NCI-H2227 (cell line): ENCODE data around the gene PVALEF.
"Not testable (repeated sequence)": the region's sequence is repeated elsewhere in the genome, so short reads cannot be mapped to it uniquely, and the experiment has no call there.

Experiments
- DNase-seq: peaks from one replicate; lab custom pipeline; 2025; ENCODE audit not compliant: unreplicated experiment; lab: John Stamatoyannopoulos, UW

The PVALEF gene

DNA sequence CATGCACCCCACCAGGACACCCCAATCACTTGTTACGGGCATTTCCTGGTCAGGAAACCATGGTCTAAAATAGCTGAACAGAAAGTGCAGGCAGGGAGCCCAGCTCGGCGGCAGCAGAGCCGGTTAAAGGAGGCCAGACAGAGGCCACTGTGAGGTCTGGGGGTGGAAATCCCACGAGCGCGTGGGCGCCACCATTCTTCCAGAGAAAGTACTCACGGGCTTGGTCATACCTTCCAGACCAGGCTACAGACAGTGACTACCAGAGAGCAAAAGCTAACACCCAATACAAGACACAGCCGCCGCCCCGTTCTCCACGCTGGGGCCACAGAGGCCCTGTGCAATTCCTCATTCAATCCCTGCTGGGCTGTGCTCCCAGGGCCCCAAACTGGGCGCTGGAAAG, 45.6 kb downstream of the PVALEF start:
- DNase-seq, result no peak

DNA sequence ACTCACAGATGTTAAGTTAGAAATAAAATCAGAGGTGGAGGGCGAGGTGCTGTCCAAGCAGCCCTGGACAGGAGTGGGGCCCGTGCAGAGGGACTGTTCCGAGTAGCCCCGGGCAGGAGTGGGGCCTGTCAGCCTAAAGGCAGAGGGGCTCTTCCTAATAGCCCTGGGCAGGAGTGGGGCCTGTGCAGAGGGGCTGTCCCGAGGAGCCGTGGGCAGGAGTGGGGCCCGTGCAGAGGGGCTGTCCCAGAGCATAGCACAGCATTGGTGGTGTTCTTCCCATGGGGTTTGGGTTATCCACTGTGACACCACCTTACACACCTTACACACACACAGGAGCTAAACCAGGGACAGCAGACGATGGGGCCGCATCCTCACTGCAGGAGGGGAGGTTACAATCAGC, 47.1 kb downstream of the PVALEF start:
- DNase-seq, result no peak

GRCh38 chr17:81213978-81214377, 48.7 kb downstream of the PVALEF start:
- no peak for DNase-seq

- no peak for DNase-seq
Measured at GRCh38 chr17:81217491-81217890, 52.2 kb downstream of the PVALEF start.

- no peak for DNase-seq
Measured at GRCh38 chr17:81218459-81218858, 53.2 kb downstream of the PVALEF start.

DNA sequence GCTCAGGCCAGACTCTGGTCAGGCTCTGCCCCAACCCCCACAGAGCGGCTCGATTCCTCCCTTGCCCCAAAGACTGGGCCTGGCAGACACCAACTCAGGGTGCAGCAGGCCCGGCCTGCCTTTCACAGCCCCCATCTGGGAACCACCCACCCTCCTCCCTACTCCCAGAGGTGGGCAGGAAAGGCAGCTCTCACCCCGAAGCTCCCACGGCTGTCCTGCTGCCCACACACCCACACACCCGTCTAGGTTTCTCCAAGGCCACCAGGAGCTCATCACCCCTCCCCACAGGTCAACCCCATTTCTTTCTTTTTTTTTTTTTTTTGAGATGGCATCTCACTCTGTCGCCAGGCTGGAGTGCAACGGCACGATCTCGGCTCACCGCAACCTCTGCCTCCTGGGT, 53.7 kb downstream of the PVALEF start:
- DNase-seq, result no peak

DNA sequence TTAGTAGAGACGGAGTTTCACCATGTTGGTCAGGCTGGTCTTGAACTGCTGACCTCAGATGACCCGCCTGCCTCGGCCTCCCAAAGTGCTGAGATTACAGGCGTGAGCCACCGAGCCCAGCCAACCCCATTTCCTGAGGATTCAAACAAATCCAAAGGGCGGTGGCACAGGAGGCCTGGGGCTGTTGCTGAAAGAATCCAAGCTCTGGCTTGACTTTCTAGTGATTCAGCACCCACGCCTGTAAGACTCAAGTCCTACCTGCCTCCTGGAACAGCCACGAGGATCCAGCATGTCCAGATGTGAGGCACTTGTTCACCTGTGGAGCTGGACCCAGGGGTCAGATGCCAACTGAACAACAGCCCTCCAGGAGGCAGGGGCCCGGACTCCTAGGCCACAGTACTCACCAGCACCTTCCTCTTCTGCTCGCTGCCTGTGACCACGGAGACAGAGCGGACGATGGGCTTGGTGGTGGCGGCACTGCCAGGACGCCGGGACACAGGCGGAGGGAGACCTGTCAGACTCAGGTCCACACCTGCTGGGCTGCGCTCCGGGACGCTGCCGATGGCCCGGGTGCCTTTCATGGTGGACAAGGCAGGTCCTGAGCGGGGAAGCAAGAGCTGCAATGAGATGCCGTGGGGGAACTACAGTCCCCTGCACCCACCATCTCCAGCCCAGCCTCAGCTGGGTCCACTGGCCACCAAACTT, 54.3 kb downstream of the PVALEF start:
- no peak for DNase-seq

- no peak for DNase-seq
Measured at GRCh38 chr17:81221371-81221841, 56.1 kb downstream of the PVALEF start.

GRCh38 chr17:81221842-81222619, 56.7 kb downstream of the PVALEF start:
- no peak for DNase-seq

- DNase-seq, result no peak
Measured at GRCh38 chr17:81222620-81222905, 57.3 kb downstream of the PVALEF start.

DNA sequence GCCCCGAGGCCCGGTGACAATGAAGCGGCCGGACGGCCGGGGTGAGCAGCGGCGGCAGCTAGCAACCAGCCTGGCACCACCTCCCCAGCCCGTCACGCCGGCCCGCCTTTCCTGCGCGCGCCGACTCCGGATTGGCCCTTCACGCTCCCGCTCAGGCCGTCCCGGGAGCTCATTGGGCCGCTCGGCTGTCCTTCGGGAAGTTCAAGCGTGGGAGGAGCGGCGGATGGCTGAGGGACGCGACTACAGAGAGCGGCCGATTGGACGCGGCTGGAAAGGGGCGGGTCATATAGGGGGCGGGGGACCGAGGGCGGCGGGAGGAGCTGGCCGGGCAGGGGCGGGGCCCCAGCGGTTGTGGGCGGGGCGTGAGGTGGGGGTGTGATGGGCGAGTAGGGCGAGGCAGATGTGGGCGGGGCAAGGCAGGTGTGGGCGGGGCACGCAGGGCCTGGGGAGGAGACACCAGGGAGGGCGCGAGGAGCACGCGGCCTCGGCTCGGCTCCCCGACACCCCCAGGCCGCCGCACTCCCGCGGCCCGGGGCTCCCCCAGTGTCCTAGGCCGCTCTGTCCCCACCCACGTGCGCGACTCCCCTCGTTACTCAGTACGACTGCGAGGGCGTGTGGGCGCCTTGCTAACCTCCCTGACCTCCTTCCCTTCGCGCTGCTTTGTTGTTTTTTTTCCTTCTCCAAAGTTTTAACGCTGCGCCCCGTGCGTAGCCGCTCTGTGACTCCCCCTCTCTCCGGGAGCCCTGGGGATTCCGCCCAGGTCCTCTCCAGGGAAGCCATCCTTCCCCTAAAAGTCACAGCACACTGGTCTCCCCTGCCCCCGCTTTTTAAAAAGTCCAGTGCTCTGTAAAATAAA, 57.8 kb downstream of the PVALEF start, which contains the start of gene CEP131:
Gene CEP131, minus strand, starts transcription at position 60 of the 856 bp plus-strand sequence. CDS start 2,909 bp downstream, outside the sequence.
- peak; percentile 99 for DNase-seq

- DNase-seq, result peak; percentile 30
Measured at GRCh38 chr17:81223762-81224130, 58.4 kb downstream of the PVALEF start.

DNA sequence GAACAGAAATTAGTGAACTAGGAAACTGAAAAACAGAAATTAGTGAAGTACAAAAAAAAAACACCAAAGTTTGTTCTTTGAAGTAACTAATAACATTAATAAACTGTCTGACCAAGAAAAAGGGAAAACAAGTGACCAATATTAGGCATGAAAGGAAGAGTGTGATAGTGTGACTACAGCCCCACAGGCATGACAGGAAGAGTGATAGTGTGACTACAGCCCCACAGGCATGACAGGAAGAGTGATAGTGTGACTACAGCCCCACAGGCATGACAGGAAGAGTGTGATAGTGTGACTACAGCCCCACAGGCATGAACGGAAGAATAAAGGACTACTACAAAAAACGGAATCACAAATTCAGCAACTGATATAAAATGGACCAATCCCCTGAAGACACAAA, 62.3 kb downstream of the PVALEF start:
- DNase-seq, result not testable (repeated sequence)

DNA sequence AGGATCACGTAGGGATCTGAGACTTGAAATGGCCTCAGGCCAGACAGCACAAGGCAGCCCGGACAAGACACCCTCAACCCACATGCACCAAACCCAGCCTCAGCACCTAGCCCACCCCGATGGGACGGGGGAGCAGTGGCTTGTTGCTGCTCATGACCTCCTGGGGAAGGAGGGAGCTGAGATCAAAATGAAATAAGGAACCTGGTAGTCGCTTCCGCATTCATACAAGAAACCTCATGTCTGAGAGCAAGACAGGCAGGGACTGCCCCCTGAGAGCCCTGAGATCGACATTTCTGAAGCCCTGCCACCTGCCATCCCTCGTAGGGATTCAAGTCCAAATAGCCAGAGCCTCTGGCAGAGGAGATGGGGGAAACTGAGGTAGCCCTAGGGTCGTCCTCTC, 63.1 kb downstream of the PVALEF start:
- DNase-seq, result no peak

DNA sequence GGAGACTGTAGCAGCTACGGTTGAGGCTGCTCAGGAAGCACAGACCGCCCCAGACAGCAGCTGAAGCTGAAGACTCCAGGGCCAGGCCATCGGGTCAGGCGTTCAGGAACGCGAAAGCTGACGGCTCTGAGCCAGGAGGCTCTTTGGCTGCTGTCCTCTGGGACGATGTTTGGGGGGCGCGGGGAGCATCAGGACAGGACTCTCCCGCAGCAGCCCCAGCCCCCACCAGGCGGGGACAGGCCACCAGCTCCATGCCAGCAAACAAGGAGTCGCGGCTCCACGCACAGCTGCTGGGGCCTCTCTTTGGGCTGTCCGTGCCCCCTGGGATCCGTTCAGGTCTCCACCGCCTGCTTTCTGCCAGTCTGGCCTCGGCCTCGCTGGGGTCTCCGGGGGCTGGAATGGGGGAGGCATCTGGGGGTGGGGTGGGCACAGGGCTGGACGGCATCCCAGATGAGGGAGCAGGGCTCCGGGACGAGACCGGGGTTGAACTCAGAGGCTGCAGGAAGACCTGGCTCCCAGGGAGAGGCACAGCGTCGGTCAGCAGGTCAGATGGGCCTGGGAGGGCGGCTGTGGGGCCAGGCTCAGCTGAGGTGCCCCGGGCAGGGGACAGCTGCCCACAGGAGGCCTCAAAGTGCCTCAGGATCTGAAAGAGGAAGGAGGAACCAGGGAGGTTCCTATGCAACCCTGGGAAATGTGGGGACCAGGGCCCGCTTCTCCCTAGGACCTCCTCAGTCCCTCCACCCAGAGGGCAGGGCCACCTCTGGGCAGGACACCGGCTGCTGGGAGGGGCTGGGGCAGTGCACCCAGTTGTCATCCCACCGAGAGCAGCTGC, 63.7 kb downstream of the PVALEF start:
- DNase-seq, result no peak

DNA sequence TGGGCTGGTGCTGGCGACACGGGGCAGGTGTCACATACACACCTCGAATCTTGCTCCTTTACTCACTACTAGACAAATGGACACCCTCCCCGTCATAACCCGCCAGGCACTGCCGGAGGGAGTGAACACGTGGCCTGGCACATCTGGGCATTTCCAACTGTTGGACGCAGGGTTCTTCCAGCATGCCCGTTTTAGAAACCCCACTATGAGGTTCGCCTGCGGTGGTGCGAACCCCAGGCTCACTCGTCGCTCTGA, 64.3 kb downstream of the PVALEF start:
- no peak for DNase-seq

DNA sequence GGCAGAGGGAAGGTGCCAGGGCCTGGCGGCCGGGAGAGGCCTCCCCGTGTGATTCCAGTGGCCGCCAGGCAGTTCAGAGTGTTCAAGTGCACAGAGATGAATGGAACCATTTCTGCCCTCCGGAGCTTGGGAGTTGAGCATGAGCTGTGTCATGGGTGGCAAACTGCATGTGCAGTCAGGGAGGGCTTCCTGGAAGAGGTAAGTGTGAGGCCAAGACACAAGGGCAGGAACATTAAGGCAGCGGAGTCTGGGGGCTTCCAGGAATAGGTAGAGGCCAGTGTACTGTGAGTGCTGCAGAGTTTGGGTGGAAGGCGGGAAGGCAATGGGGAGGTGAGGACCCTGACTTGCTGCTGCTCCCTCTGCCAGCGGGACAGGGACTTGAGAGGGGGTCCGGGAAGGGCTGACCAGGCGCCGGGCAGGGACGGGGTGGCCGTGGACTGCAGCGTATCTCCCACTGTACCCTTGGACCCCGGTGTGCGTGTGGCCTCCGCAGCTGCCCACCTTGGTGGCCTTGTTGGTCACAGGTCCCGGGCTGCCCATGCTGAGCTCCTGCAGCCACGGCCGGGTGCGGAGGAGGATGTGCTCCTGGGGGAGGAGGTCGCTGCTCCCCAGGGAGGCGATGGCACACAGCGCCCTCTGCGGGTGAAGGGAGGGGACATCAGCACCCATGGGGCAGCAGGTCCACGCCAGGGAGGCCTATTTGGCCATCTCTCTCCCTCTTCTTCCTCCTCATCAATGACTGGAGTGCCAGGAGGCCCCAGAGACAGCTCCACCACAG, 64.9 kb downstream of the PVALEF start:
- DNase-seq, result no peak

DNA sequence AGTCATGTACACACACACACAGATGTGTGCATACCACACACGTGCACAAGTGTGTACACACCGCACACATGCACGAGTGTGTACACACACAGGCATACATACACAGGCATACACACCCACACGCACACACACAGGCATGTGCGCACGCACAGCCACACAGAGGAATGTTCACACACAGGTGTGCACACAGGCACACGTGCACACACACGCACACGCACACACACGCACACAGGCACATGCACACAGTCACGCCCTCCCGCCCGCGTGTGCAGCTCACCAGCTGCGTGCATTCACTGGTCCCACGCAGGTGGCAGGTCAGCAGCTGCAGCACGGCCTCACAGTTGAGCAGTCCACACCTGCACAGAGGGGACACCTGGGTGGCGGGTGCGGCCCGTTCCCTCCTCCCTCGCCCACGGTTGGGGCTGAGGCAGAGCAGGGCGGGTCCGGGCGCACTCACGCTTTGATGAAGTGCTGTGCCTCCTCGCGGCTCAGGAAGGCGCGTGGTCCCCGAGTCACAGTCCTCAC, 65.9 kb downstream of the PVALEF start:
- DNase-seq, result no peak

DNA sequence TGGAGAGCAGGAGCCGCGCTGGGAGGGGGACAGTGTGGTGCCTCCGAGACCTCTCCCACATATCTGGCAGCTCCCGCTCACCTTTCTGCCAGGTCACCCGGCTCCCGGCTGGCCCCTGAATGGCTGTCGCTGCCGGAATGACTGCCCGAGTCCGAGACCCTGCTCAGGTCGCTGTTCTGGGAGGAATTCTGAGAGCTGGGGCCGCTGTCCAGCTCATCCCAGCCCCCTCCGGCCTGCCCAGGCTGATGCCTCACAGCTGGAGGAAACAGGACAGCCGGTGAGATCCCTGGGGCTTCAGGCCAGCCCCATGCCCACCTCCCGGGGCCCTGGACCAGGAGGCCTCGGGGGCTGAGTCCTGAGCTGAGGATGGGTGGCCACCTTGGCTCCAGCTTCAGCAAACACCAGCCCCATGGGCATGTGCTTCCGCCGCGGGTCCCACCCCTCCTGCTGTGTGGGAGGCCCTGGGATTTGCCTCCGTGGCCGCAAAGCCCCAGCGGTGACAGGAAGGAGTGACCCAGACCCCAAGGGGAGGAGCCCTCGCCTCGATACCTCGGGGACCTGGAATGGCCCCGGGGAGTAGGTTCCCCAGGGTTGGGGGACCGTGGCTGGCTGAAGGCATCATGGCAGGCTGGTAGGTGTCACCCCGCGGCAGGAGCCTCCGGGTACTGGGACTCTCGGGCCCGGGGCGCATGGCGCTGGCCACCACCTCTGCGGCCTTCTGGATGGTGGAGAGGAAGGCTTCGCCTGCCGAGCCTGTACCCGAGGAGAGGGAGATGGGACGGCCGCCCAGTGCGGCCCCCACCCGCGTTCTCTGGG, 66.7 kb downstream of the PVALEF start:
- no peak for DNase-seq
